Measurements from ENCODE around the gene CD84. TPM values are rescaled to one million over a fixed set of nuclear protein-coding genes. Genes with fewer than 3 reads are reported as not detected.
"Not testable (repeated sequence)": the region's sequence is repeated elsewhere in the genome, so short reads cannot be mapped to it uniquely, and the experiment has no call there.

CD84 gene
- total RNA-seq (2014; rRNA removed; shearing (Covaris generic)): not detected in 2 replicates

- DNase-seq (ENCODE audit: low spot score): no peak
Observed at GRCh38 chr1:160579216-160579701, at the start of gene CD84. Gene CD84 (minus strand): TSS chr1:160579496. CDS start chr1:160579437, 59 bp downstream.

- no peak for DNase-seq (ENCODE audit: low spot score)
Observed at GRCh38 chr1:160628799-160629263, 49.5 kb upstream of the CD84 start.

- not testable (repeated sequence) for DNase-seq (ENCODE audit: low spot score)
Observed at GRCh38 chr1:160627677-160628289, 48.5 kb upstream of the CD84 start.

GRCh38 chr1:160626509-160627342 lies 47.4 kb upstream of the CD84 start:
- no peak for DNase-seq (ENCODE audit: low spot score)

GRCh38 chr1:160625725-160626498 lies 46.6 kb upstream of the CD84 start:
- no peak for DNase-seq (ENCODE audit: low spot score)

- DNase-seq (ENCODE audit: low spot score): no peak
Observed at GRCh38 chr1:160625321-160625720, 46.0 kb upstream of the CD84 start.

- no peak for DNase-seq (ENCODE audit: low spot score)
Observed at GRCh38 chr1:160624464-160624863, 45.2 kb upstream of the CD84 start.

- DNase-seq (ENCODE audit: low spot score): no peak
Observed at GRCh38 chr1:160623862-160624261, 44.6 kb upstream of the CD84 start.

- no peak for DNase-seq (ENCODE audit: low spot score)
Observed at GRCh38 chr1:160623227-160623633, 43.9 kb upstream of the CD84 start.

GRCh38 chr1:160622501-160623226 lies 43.4 kb upstream of the CD84 start:
- DNase-seq (ENCODE audit: low spot score): no peak

GRCh38 chr1:160621633-160622413 lies 42.5 kb upstream of the CD84 start:
- DNase-seq (ENCODE audit: low spot score): no peak

- DNase-seq (ENCODE audit: low spot score): no peak
Observed at GRCh38 chr1:160620942-160621632, 41.8 kb upstream of the CD84 start.

- no peak for DNase-seq (ENCODE audit: low spot score)
Observed at GRCh38 chr1:160619742-160620277, 40.5 kb upstream of the CD84 start.

GRCh38 chr1:160618763-160619274 lies 39.5 kb upstream of the CD84 start:
- DNase-seq (ENCODE audit: low spot score): peak; percentile 22

- DNase-seq (ENCODE audit: low spot score): no peak
Observed at GRCh38 chr1:160618327-160618726, 39.0 kb upstream of the CD84 start.

- no peak for DNase-seq (ENCODE audit: low spot score)
Observed at GRCh38 chr1:160615660-160616059, 36.4 kb upstream of the CD84 start.

- DNase-seq (ENCODE audit: low spot score): no peak
Observed at GRCh38 chr1:160614410-160614809, 35.1 kb upstream of the CD84 start.

GRCh38 chr1:160612613-160613218 lies 33.4 kb upstream of the CD84 start:
- DNase-seq (ENCODE audit: low spot score): no peak
